DOHH2 (cell line): ENCODE results near the gene ADGRG1.

ENCODE experiments used
- H3F3A ChIP-seq: fragments of 200-600 bp; sonication (generic), shearing (Covaris generic); 2 replicates; pipeline ENCODE4 v1.6.0; 2016; ENCODE audit warnings: antibody characterized with exemption, mild to moderate bottlenecking; ENCODE audit not compliant: control insufficient read depth, insufficient read depth
- H3K27ac ChIP-seq: fragments of 200-600 bp; sonication (generic); 2 replicates; pipeline ENCODE4 v1.5.1; 2014; ENCODE audit warnings: low read depth, mild to moderate bottlenecking, low read length, moderate library complexity
- H3K27me3 ChIP-seq: fragments of 200-600 bp; sonication (generic); 2 replicates; pipeline ENCODE4 v1.6.1; 2014; ENCODE audit warnings: mild to moderate bottlenecking, low read length, mixed read lengths; ENCODE audit not compliant: control insufficient read depth
- H3K36me3 ChIP-seq: fragments of 200-600 bp; sonication (generic); 2 replicates; pipeline ENCODE4 v1.6.1; 2014; ENCODE audit warnings: mild to moderate bottlenecking, low read length, moderate library complexity, mixed read lengths; ENCODE audit not compliant: control insufficient read depth
- H3K4me1 ChIP-seq: fragments of 200-600 bp; sonication (generic); 2 replicates; pipeline ENCODE4 v1.6.1; 2014; ENCODE audit warnings: mild to moderate bottlenecking, low read length, mixed read lengths; ENCODE audit not compliant: control insufficient read depth
- H3K4me2 ChIP-seq: fragments of 200-600 bp; sonication (generic); 2 replicates; pipeline ENCODE4 v1.6.0; 2014; ENCODE audit warnings: mild to moderate bottlenecking, low read length, moderate library complexity
- H3K4me3 ChIP-seq: fragments of 200-600 bp; sonication (generic); 2 replicates; pipeline ENCODE4 v1.5.1; 2014; ENCODE audit warnings: mild to moderate bottlenecking, low read length, mixed read lengths
- H3K79me2 ChIP-seq: fragments of 200-600 bp; sonication (generic); 2 replicates; pipeline ENCODE4 v1.6.1; 2014; ENCODE audit warnings: mild to moderate bottlenecking, low read length, mixed read lengths; ENCODE audit not compliant: control insufficient read depth
- H3K9me2 ChIP-seq: fragments of 200-600 bp; sonication (generic); replicated peaks from 2 replicates; pipeline ENCODE4 v1.6.1; 2014; ENCODE audit warnings: mild to moderate bottlenecking, low read length, mixed read lengths; ENCODE audit not compliant: control insufficient read depth
- H3K9me3 ChIP-seq: fragments of 200-600 bp; sonication (generic); 2 replicates; pipeline ENCODE4 v1.6.1; 2014; ENCODE audit warnings: antibody characterized with exemption, low read length, mixed read lengths; ENCODE audit not compliant: control insufficient read depth, insufficient read depth
- H4K20me1 ChIP-seq: fragments of 200-600 bp; sonication (generic); 2 replicates; pipeline ENCODE4 v1.6.0; 2014; ENCODE audit warnings: low read depth, mild to moderate bottlenecking, antibody characterized with exemption, low read length, moderate library complexity; ENCODE audit not compliant: control insufficient read depth, insufficient read depth
- CTCF ChIP-seq: fragments of 200-600 bp; sonication (generic); IDR thresholded peaks from one replicate; pipeline ENCODE4 v1.5.1; 2014; ENCODE audit warnings: antibody characterized with exemption, mild to moderate bottlenecking, low read depth, low read length; ENCODE audit not compliant: poor library complexity, severe bottlenecking
- EZH2phosphoT487 ChIP-seq: fragments of 200-600 bp; sonication (generic); IDR thresholded peaks from 2 replicates; pipeline ENCODE4 v1.6.1; 2017; ENCODE audit warnings: borderline replicate concordance, mild to moderate bottlenecking, antibody characterized with exemption, low read length, moderate library complexity, mixed read lengths

The ADGRG1 gene

GRCh38 chr16:57704011-57704904 is 75.8 kb downstream of the ADGRG1 start:
- no peaks in the 10 kb centered on the region for H3K9me2 ChIP-seq
- no peak overlapping the region for H3K27ac ChIP-seq
- no peaks in the 10 kb centered on the region for H3K36me3 ChIP-seq
- H3F3A ChIP-seq, result no peaks in the 10 kb centered on the region
- no peaks in the 10 kb centered on the region for H4K20me1 ChIP-seq
- no peaks in the 10 kb centered on the region for H3K79me2 ChIP-seq
- no peak overlapping the region for H3K4me2 ChIP-seq
- H3K4me1 ChIP-seq, result no peaks in the 10 kb centered on the region
- no peaks in the 10 kb centered on the region for H3K27me3 ChIP-seq
- TF ChIP-seq EZH2phosphoT487, result no peak
- no peak for TF ChIP-seq CTCF
- H3K4me3 ChIP-seq, result no peak overlapping the region
- no peaks in the 10 kb centered on the region for H3K9me3 ChIP-seq

GRCh38 chr16:57704905-57705852 is 76.7 kb downstream of the ADGRG1 start:
- Histone ChIP-seq H3K27me3 (peaks cover 7% of the 10 kb centered on the region), H3F3A (no peaks in the 10 kb centered on the region), H3K36me3 (no peaks in the 10 kb centered on the region), H3K27ac (no peak overlapping the region), H3K4me3 (no peak overlapping the region), H3K4me2 (no peak overlapping the region), H3K9me2 (no peaks in the 10 kb centered on the region), H3K79me2 (no peaks in the 10 kb centered on the region), H3K4me1 (no peaks in the 10 kb centered on the region), H3K9me3 (no peaks in the 10 kb centered on the region), H4K20me1 (no peaks in the 10 kb centered on the region)
- no peak for TF ChIP-seq EZH2phosphoT487
- TF ChIP-seq CTCF, result no peak

- TF ChIP-seq CTCF (no peak), EZH2phosphoT487 (no peak)
These were observed 78.3 kb downstream of the ADGRG1 start for GRCh38 chr16:57706717-57707116.

More at GRCh38 chr16:57706717-57707116, 78.3 kb downstream of the ADGRG1 start:
- no peaks in the 10 kb centered on the region for H3K79me2 ChIP-seq
- no peaks in the 10 kb centered on the region for H3K4me1 ChIP-seq
- H3K9me2 ChIP-seq, result no peaks in the 10 kb centered on the region
- no peak overlapping the region for H3K4me2 ChIP-seq
- no peaks in the 10 kb centered on the region for H3F3A ChIP-seq
- peaks cover 23% of the 10 kb centered on the region for H3K27me3 ChIP-seq
- H3K27ac ChIP-seq, result no peak overlapping the region
- no peaks in the 10 kb centered on the region for H4K20me1 ChIP-seq
- no peaks in the 10 kb centered on the region for H3K9me3 ChIP-seq
- H3K4me3 ChIP-seq, result no peak overlapping the region
- H3K36me3 ChIP-seq, result no peaks in the 10 kb centered on the region
